AG08396 (cell line): ENCODE results near the gene HYAL2.
"Not testable (repeated sequence)": the region's sequence is repeated elsewhere in the genome, so short reads cannot be mapped to it uniquely, and the experiment has no call there.

Experiments
- DNase-seq: peaks from one replicate; pipeline ENCODE4 v3.0.0; 2012; ENCODE audit warnings: low spot score, mixed read lengths

HYAL2 gene

DNA sequence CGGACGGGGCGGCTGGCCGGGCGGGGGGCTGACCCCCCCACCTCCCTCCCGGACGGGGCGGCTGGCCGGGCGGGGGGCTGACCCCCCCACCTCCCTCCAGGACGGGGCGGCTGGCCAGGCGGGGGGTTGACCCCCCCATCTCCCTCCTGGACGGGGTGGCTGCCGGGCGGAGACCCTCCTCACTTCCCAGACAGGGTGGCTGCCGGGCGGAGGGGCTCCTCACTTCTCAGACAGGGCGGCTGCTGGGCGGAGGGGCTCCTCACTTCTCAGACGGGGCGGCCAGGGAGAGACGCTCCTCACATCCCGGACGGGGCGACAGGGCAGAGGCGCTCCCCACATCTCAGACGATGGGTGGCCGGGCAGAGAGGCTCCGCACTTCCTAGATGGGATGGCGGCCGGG is 10.5 kb downstream of the HYAL2 start:
- DNase-seq: not testable (repeated sequence)

DNA sequence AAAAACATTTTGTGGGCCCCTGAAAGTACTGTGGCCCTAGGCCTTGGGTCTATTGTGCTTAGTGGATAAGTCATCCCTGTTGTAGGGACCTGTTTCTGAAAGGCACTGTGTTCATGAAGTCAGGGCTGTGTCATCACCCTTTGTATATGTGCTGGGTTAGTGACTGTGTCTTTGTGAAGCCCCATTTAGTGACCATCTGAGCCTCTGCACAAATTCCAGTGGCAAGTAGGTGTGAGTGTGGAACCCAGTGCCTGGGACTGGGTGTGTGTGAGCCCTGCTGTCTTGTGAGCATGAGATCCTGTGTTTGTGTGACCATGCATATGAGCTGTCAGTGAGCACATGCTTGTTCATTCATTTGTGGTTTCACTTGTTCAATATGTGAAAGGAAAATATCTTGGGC is 17.9 kb downstream of the HYAL2 start:
- DNase-seq: peak; percentile 65

DNA sequence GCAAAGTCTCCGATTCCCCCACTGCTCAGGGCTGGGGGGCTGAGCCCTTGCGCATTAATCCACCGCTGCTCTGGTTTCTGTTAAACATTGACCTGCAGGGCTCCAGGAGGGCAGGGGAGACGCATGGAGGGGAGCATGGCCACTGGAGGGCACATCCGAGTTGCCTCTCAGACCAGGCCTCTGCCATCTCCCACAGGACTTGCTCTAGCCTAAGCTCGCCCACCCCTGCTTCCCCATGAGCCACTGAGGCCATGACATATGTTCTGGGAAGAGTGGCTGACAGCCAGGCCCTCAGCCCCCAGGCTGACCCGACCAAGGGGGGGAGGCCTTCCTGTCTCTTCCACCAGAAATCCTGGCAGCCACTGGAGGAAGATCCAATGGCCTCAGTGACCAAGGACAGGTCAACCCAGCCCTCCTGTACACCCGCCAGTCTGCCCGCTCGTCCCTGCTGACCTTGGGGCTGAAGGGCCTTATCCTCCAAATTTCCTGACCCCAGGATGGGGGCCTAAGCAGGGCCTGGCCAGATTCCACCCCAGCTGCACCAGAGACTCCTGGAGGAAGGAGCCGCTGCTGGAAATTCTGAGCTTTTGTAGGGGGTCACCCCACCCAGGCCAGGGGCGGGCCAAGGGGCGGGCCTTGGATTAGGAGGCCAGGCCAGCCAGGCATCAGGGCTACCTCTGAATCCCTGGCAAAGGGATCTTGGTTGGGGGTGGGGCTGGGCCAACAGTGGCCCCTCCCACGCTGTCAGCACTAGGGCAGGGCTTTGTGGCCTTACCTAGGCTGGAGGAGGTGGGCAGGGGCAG is 19.3 kb downstream of the HYAL2 start, which contains the start of gene HYAL1:
Gene HYAL1, minus strand, starts transcription at position 562 of the 803 bp plus-strand sequence. CDS start 618 bp downstream, outside the sequence.
- no peak for DNase-seq

DNA sequence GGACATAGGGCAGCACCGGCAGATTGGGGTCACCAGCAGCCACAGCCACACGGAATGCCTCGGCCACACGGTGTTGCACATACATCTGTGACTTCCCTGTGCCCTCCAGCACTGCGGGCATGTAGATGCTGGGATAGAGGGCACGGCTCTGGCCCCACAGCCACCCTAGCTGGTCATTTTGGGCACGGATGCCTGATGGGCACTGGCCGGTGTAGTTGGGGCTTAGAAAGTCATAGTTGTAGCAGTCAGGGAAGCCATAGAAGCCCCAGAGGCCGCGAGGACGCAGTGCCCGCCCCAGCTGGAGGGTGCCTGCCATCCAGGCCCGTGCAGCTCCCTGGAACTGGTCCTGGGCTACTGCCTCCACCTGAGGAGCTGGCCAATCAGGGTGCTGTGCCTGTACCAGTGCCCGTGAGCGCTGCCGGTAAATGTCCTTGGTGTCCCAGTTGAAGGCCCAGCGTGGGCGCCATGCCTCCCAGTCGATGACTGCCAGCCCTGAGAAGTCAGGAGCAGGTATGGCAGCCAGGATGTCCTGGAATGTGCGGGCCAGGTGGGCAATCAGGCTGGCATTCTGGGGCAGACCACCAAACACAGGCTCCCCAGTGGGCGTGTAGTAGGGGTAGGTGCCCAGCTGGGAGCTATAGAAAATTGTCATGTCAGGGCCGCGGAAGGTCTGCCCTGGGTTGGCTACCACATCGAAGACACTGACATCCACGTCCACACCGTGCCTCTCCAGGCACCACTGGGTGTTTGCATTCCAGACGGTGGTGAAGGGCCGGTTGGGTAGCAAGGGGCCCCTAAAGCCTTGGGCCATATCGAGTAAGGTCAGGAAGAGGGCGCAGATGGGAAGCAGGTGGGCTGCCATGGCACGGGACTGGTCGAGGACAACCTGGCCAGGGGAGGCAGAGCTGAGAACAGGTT is 20.2 kb downstream of the HYAL2 start:
- no peak for DNase-seq

DNA sequence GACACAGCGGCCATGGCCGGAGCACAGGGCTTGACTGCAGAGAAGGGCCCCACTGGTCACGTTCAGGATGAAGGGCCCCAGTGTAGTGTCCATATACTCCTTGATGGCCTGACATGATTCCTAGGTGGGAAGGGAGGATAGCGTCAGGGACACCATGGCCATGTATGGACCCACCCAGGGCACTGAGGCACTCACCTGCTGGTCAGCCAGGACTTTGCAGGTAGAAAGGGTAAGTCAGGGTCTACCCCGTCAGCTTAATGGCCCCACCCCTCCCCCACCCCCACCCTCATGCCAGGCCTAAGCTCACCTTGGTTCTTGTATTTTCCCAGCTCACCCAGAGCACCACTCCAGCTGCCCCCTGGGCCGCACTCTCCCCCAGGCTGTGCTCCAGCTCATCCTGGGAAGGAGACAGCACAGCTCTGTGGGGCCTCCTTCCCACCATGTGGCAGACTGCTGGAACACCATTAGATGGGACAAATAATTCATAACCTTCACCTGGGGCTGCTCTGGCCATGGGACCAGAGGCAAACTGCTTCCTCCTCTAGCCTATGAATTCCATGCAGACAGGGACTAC is 21.8 kb downstream of the HYAL2 start:
- DNase-seq: no peak

DNA sequence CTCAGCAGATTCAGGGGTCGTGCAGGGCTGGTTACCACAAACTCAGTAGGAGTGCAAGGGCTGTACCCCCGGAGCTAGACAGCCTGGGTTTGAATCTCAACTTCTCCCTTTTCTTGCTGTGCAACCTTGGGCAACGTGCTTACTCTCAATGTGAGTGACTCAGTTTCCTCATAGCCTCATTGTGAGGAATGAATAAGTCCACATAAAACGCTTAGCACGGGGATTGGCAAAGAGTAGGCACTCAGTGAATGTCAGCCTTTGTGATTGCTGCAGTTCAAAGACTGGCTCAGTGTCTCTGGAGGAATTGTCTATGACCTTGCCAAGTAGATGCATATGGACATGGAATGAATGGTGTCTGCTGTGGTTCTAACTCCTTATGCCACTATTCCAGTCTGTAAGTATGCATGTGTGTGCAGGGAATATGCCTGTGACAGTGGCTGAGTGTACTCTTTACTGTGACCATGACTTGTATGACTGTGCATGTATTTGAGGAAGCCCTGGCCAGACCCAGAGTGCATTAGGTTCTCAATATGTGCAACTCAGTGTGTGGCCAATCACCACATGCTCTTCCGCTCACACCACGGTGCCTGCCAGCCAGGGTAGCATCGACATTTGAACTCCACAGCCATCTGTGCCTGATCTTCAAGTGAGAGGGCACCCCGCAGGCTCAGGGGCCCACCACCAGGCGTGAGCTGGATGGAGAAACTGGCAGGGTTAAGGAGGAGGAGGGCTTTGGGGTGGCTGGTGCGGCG is 22.4 kb downstream of the HYAL2 start:
- DNase-seq: no peak

DNA sequence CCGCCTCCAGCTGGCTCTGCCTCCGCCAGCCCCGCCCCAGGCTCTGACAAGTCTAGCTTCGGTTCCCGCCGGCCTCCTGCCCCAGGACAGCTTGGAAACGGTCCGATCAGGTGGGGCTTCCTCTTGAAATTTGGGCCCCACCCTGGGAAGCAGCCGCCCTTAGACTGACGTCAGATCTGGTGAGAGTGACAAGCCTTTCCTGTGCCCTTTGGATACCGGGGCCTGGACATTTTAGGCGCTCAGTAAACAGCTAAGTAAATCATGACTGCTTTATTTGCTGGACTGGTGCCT is 23.0 kb downstream of the HYAL2 start:
- no peak for DNase-seq

DNA sequence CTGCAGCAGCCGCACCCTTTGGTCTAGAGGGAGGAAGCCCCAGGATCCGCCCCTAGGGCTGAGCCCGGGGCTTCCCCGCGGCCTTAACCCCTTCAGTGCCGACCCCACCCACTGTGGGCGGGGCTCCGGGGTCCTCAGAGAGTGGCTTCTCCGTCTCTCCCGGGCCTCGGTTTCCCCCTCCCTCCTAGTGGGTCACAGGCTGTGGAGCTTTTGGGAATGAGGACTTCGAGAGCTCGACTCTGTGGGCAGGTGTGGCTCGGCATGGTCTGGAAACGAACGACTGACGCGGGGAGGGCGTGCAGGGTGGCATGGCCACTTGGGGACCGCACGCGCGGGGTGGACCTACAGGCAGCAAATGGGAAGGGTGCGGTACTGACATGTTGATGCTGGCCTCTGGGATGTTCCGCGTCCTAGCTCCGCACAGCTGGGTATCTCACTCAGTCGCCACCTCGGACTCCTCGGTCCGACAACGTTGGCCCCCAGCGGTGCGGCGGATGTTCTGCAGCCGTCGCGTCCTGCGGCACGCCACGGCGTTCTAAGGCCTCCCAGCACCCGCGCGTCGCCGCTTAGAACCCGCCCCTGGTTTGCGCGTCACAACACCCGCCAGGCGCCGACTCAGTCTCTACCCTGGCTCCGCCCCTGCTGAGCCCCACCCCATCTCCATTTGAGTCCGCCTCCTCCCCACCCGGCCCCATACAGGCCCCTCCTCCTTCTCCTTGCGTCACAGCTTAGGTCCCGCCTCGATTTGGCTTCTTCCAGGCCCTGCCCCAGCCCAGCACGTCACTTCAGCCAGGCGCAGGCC is 23.5 kb downstream of the HYAL2 start, which contains the start of the genes HYAL3 and NAA80:
Gene HYAL3, minus strand, starts transcription at position 570 of the 802 bp plus-strand sequence. CDS start 3,803 bp downstream, outside the sequence.
Gene NAA80, minus strand, starts transcription at position 570 of the 802 bp plus-strand sequence. CDS start 1,942 bp downstream, outside the sequence.
- peak; percentile 99 for DNase-seq

DNA sequence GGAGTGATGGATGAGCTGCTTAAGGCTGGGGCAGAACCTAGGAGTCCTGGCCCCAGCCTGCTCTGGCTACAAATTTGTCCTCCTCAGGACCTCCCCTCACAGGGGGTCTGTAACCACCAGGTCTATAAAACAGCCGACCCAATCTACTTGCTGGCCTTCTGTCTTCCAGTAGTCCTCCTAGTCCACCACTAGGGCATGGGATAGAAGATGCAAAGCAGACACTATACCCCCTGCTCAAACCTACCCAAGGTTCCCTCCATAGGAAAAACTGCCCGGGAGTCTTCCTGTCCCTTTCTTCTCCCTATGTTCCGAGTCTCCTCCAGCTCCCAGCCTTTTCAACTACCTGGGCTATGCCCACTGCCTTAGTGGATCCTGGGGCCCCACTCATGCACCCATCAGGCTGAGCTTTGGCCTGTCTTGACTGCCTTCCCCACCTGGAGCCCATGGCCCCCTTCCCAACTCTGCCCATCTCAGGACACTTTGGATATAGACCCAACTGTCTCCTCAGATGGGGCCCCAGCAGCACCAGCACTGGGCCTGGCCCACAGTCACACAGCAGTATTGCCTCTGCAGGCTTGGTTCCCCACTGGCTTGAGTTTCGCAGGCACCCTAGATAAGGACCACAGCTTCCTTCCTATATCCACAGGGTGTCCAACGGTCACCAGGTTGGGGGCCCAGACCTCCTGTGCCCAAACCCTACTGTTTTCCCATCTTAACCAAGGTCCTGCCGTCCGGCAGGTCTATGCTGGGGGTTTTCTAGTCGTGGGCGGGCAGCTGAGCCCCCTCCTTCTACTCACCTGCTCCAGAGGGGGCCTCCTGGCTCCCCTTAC is 24.4 kb downstream of the HYAL2 start:
- DNase-seq: no peak

DNA sequence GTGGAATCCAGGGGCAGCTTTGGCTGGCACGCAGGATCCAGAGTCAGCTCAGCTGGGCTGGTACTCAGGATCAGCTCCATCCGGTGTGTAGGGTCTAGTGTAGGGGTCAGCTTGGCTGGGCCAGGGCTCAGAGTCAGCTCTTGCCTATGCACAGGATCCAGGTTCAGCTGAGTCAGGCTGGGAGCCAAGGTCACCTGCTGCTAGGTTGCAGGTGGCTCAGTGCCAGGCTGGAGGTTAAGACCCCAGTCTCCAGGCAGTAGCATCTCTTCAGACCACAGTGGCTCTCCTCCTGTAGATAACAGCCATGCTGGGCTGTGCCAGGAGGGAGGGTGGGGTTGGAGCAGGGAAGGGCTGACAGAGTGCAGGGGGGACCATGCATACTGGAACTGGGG is 25.2 kb downstream of the HYAL2 start:
- no peak for DNase-seq

DNA sequence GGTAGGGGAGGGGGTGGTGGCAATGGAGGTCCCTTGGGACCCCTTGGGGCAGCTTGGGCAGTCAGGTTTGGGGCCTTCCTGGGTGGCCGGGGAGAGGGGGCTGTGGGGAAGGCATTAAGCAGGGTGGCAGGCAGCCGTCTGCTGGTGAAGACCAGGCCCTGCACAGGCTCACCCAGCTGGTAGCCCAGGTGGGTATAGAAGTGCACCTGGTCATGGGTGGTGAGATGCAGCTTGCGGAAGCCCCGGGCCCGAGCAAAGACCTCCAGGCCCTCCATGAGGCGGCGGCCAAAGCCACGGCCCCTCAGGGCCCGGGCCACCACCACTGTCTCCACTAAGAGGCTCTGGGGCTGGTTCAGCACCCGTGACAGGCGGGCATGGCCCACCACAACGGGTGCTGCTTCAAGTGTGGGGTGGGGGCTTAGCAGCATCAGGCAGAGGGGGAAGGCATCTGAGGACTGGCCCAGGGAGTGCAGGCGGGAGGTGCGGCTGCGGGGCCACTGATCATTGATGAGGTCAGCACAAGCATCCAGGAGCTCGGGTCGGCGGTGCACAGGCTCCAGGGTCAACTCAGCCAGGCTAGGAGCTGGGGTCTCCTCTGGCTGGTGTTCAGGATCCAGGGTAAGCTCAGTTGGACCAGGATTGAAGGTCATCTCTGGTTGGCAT is 25.7 kb downstream of the HYAL2 start:
- DNase-seq: no peak

DNA sequence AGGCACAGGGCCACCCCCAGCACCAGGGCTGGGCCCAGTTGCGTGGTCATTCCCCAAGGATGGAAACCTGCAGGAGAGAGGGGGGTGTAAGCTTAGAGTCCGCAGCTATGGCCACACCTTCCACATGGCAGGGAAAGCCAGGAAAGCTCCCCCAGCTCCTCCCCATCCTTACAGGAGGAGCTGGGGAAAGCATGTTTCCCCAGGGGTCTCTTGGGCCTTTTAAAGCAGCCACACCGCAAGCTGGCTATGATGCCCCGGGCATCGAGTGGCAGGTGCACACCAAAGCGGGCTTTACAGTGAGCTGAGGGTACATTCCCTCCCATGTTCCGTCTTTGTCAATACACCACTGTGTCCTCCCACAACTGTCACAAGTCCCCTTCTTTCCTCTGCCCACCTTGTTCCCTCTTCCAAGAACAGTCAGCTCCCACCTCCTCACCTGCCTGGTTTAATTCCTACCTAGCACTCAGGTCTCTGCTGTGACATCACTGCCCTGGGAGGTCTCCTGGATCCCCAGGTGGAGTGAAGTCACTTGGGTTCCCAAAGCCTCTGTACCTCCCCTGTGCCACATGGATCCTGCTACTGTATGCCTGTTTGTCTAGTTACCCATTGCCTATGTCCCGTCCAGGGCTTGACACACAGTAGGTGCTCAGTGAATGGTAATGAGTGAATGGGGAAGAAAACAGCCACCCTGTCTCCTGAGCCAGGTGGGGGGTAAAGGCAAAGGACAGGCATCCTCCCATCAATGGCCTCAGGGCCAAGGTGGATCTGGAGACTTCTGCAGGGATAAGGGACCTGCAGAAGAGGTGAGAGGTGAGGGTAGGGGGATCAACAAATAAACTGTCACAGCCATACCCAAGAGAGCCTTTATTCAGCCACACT is 26.8 kb downstream of the HYAL2 start:
- DNase-seq: no peak

DNA sequence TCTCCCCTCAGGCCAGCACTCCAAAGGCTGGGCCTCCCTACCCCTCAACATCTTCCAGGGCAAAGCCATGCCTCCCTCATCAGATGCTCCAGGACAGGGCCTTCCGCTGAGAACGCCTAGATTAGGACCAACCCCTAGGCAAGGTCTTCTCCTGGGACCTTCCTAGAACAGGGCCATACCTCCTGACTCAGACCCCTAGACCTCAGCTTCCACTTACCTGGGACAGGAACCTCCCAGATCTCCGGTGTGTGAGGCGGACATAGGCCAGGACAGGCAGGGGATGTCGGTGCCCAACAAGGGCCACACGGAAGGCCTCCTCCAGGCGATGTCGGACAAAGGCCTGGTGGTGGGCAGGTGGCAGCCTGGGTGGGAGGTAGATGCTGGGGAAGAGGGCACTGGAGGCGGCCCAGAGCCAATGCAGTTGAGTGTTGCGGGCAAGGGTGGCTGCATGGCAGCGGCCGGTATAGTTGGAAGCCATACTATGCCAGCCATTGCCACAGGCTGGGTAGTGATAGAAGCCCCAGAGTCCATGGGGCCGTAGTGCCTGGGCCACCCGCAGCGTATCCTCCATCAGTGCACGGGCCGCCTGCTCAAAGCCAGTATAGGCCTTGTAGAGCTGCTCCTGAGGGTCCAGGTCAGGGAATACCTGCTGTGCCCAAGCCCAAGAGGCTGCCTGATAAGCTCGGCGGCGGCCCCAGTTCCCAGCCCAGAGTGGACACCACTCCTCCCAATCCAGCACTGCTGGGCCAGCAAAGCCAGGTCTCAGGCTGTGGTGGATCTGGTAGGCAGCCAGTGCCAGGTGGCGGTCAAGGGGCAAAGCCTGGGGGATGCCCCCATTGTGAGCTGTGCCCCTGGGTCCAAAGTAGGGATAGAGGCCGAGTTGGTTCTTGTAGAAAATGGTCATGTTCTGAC is 27.8 kb downstream of the HYAL2 start:
- DNase-seq: no peak

DNA sequence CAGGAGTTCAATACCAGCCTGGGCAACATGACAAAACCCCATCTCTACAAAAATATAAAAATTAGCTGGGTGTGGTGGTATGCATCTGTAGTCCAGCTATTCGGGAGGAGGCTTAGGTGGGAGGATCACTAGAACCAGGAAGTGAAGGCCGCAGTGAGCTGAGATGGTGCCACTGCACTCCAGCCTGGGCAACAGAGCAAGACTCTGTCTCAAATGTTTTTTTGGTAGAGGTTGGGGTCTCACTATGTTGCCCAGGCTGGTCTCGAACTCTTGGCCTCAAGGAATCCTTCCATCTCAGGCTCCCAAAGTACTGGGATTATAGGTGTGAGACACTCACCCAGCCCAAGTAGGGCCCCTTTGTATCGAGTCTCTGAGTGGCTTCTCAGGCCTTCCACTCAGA is 28.5 kb downstream of the HYAL2 start:
- DNase-seq: no peak

DNA sequence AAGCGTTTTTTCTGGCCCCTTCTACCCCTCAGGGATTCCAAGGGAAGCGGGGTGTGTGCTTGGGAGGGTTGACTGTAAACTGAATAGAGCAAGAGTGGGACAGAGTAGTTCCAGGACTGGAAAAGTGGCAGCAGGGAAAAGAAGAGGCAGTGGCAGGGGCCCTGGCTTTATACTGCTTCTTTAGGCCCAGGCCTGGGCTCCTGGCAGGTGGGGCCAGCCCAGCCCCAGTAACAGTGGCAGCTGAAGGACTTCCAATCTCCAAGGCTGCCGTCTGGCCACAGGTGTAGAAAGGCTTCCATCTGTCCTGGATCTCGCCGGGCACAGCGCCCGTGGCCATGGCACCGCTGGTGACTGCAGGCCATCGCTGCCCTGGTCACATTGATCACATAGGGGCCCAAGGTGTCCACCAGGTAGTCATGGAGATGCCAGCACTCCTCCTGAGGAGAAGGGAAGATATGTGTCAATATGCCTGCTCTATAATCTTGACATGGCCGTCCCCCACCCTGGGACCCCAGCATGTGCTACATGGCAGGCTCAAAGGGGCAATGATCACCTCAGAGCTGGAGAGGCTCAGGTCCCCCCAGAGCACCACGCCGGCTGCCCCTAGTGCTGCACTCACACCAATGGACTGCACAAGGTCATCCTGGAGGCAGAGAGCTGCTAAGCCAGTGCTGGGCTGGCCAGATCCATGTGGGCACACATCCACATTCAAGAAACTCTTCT is 29.3 kb downstream of the HYAL2 start:
- no peak for DNase-seq

DNA sequence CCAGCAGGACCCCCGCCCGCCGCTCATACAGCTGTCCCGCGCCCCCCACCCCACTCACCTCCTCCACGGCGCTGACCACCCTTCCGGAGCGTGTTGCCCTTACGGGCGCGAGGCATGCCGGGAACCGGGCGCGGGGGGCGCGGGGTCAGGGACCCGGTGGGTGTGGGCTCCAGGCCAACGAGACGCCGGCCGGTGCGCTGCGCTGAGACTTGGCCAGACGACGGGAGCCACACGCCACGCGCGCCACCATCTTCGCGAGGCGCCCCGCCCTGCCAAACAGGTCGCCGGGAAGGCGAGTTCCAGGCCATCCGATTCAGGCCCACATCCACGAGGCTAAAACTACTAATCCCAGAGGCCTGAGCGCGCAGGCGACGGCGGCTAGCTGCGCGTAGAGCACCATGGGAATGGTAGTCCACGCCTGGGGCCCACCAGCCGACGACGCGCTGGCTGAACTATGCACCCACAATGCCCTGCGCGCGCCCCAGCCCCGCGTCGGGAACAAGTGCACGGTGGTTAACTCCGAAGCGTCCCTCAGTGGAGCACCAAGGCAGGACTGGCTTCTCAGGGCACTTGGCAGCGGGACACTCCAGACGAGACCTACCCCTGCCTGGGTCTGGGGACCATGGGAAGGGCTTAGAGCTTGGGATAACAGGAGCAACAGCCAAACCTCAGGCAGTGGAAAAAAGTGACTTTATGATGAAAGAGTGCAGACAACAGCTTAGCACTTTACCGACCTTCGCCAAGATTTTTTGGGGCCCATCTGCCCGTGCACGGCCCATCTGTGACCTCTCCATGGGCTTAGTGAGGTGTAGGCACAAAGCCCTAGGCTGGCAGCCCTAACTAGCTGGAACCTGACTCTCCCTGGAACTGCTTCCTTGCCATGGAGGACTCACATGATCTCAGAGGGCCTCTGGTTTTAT is 30.1 kb downstream of the HYAL2 start, which contains the start of gene IFRD2:
Gene IFRD2, minus strand, starts transcription at position 271 of the 920 bp plus-strand sequence. Its CDS starts 155 bp downstream, at position 116.
- peak; percentile 97 for DNase-seq
